Dermis microvascular lymphatic vessel endothelial cell (primary cell): ENCODE data around the gene NFASC. TPM values are rescaled to one million over a fixed set of nuclear protein-coding genes. Genes with fewer than 3 reads are reported as not detected.

ENCODE experiments used
- DNase-seq, 2 donors: peaks; one replicate each; pipeline versions ENCODE4 v3.0.0 to v3.0.0-alpha.2; 2010; ENCODE audit warnings: low read depth in 2 of 2
- total RNA-seq: library from RNA; depleted of rRNA; stranded (reverse); fragments of >200 nt; gene quantifications from 2 replicates; pipeline ENCODE4 v1.2.1, GENCODE V29; 2014

The NFASC gene
- total RNA-seq, 1 donor from 2014 or later, result under 0.01 TPM

DNA sequence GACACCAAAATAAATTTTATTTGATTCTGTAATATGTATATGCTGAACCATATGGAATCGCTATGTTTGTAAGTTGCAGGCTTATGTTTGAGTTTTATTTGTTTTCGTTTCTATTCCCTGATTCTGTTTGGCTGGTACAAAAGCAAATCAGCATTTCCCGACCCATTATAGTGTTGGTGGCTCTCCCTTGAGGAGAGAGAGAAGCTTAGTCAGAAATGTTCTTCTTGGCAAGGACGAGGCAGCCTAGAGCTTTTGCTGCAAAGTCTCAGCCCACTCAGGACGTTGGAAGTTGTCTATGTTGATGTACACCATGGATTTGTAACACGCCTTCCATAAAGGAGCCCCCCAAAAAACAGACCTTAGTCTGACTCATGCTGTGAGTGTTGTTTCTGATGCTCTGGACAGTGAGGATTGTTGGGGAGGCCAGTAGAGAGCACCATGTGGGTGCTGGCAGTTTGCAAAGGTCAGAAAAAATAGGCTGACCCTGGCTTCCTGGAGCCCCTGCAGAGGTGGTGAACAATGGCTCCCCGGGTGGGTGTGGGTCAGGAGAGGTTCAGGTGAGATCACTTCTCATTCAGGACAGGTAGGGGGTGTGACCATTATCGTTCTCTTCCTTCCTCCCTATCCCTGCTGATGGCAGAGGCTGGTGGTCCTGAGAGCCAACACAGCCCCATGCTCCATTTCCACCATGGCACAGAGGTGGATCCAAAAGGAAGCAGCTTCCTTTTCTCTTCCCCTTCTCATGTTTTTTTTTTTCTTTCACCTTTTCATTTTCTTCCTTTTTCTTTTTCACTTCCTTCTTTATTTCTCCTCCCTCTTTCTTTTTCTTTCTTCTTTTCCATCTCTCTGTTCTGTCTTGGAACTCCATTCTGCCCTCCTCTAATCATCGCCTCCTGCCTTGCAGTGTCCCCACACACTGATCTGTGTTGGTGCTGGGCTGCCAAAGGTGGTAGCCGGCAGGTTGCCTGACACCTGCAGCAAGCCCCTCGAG, 88.0 kb downstream of the NFASC start:
- DNase-seq, result no peak

DNA sequence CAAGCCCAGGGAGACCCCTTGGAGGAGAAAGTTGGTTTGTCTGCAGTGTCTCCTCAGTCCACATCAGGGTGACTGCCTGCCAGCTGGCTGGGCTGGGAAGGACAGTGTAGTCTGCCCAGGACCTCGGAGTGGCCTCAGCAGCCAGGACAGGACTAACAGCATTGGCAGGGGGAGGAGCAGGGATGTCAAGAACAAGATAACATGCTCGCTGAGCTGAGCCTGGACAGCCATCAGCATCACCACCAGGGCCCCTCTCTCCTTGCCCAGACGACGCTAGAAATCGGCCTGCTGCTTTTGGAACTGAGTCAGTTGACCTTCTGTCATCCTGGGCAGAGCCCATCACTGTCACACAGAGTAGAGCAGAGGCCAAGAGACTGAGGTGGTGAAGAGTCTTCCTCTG, 88.7 kb downstream of the NFASC start:
- no peak for DNase-seq

DNA sequence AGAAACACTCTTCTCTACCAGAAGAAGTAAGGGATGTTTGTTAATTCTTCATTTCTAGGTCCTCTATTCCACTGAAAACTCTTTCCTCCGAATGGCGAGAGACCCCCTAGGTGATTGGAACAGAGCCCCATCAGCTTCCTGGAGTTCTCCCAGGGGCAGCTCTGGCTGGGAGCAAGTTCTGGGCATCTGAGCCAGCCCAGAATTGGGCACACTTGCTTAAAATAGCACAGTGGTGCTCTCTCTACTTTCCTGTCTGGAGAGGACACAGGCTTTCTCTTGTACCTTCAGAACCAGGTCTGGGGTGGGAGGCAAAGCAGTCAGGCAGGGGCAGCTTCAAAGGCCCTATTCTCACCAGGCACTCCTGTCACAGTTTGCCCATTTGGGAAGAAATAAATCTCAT, 89.2 kb downstream of the NFASC start:
- no peak for DNase-seq

DNA sequence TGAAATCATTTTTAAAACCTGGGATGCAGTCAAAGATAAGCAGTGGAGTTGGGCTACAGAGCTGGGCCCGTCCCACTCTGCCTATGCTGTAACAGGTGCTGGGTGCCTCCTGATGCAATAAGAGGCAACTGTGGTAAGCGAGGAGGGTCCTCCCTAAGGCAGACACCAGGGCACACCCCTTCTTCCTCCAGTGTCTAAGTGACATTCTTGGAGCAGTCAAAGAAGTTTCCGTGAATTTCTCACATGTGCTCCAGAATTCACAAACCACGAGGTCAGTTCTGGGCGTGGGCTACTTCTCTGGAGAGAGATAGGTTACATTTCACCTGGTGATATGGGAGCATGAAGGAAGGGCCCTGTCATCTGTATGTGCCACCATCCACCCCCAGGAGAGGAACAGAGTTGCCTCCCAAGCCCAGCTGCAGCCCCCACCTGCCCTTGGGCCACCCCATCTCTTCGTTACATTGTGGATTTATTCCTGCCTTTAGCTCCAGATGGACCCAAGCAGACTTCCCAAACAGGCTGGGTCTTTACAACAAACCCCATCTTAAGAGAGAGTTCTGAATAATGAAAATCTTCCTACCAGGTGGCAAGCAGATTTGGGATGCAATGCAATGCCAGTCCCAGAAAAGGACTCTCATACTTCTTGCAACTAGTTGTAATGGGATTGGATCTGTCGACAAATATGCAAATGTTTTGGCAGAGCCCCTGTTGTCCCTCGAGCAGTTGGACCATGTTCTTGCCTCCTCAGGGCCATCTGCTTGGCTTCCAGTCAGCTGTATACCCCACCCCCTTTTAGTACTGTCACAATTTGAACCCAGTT, 89.9 kb downstream of the NFASC start:
- no peak for DNase-seq

- no peak for DNase-seq
Measured at GRCh38 chr1:204961765-204962419, 91.2 kb downstream of the NFASC start.

GRCh38 chr1:204962742-204963632, 92.3 kb downstream of the NFASC start:
- no peak for DNase-seq

- DNase-seq, result no peak
Measured at GRCh38 chr1:204967451-204967850, 96.8 kb downstream of the NFASC start.

- no peak for DNase-seq
Measured at GRCh38 chr1:204968135-204968534, 97.5 kb downstream of the NFASC start.

DNA sequence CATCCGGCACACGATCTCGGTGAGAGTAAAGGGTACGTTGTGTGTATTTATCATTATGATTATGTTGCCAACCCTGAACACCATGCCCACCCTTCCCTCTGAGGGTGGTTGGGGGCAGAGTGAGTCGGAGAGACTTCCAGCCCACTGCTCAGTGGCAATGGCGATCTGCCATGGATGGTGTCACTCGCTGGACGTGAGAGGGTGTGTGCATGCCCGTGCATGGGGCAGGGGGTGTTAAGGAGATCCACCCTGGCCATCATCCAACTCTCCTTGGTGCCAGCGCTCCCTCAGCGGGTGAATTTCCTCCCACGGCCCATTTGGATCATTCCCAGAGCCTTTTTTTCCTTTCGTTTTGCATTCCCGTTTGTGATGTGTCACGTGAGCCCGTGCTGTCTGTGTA, 98.3 kb downstream of the NFASC start:
- DNase-seq, result no peak

DNA sequence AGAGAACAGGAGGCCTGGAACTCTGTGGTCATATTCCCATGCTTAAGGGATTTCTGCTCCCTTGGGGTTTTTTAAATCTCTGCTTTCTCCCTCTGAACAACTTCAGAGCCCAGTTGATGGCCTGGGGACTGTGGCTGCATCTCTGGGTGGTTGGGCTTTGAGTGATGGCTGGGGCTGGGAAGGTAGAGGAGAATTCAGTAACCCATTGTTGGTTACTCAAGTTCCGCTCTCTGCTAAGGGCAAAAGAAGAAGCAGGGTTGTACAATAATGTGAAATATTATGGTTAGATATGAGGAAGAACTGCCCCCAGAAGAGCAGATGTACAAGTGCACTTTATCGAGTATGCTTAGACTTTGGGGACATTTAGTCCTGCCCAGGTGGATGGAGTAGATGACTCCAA, 100.3 kb downstream of the NFASC start:
- DNase-seq, result no peak

DNA sequence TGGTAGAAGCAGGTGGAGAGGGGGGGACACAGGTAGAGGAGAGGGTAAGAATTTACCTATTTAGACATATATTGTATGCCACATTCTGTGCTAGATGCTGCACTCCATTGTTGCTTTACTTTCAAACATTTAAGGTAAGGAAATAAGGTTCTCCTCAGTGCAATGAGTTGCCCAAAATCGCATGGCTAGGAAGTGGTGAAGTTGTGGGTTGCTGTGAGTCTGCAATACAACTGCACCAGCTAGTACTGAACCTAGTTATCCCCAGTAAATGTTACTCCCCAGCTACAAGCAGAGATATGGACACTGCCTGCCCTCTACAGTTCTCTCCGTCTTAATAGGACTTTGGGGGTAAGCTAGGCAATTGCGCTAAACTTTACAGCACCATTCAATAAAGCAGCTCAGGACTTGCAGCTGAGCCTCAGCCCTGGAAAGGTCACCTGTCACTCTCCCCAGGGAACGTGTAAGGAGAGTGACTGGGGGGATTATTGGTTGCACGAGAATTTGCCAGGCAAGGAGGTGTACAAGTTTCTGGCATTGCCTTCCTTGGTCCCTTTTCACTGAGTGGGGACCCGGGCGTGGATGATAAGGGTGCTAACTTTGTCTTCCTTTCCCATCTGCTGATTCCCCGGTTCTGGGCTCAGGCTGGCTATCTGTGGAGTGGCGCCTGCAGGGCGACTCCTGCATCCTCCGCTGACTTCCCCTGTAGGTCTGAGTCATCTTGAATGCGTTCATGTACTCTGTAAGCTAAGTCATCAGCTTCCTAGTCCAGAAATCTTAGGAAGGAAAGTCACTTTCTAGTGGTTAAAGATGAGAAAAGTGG, 101.1 kb downstream of the NFASC start:
- DNase-seq, result peak in 1 of 2 donors; percentile 74

- no peak for DNase-seq
Measured at GRCh38 chr1:204972426-204972825, 101.8 kb downstream of the NFASC start.

- DNase-seq, result no peak
Measured at GRCh38 chr1:204973449-204973848, 102.8 kb downstream of the NFASC start.

- no peak for DNase-seq
Measured at GRCh38 chr1:204974327-204974726, 103.7 kb downstream of the NFASC start.

DNA sequence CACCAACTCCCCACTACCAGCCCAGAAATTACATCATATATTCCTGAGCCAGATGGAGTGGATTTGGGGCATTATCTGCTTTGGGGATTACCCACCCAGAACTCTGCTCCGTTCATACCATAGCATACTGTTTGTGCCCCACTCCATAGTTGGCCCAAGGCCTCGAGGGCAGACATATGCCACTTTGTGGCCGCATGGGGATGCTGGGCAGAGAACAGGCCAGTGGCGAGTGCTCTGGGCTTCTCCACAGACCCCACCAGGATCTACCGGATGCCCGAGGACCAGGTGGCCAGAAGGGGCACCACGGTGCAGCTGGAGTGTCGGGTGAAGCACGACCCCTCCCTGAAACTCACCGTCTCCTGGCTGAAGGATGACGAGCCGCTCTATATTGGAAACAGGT, 104.4 kb downstream of the NFASC start:
- DNase-seq, result no peak

GRCh38 chr1:204975568-204976235, 105.0 kb downstream of the NFASC start:
- peak in 1 of 2 donors; percentile 28 for DNase-seq

GRCh38 chr1:204976646-204977045, 106.0 kb downstream of the NFASC start:
- no peak for DNase-seq

GRCh38 chr1:204977318-204977717, 106.7 kb downstream of the NFASC start:
- DNase-seq, result no peak

GRCh38 chr1:204978782-204979181, 108.1 kb downstream of the NFASC start:
- DNase-seq, result no peak
